GM19023 (cell line): Measurements from ENCODE around the gene ROR2.
A peak's percentile ranks its signal among the peaks of the same experiment; 100 is the strongest.

Experiments
- ATAC-seq: cut with Tn5 transposase; IDR thresholded peaks from one replicate; pipeline ENCODE4 v1.9.1; 2021; ENCODE audit warnings: mild to moderate bottlenecking, moderate library complexity; ENCODE audit not compliant: unreplicated experiment

The ROR2 gene

GRCh38 chr9:91726406-91727100 is 223.5 kb downstream of the ROR2 start:
- ATAC-seq: no peak

GRCh38 chr9:91725651-91726050 is 224.4 kb downstream of the ROR2 start:
- ATAC-seq: no peak

- ATAC-seq: no peak
Observed at GRCh38 chr9:91724609-91725505, 225.2 kb downstream of the ROR2 start.

- ATAC-seq: no peak
Observed at GRCh38 chr9:91724068-91724440, 226.0 kb downstream of the ROR2 start.

- no peak for ATAC-seq
Observed at GRCh38 chr9:91723420-91724067, 226.5 kb downstream of the ROR2 start.

- ATAC-seq: peak; percentile 47
Observed at GRCh38 chr9:91720751-91721705, 229.0 kb downstream of the ROR2 start.

- no peak for ATAC-seq
Observed at GRCh38 chr9:91720313-91720712, 229.7 kb downstream of the ROR2 start.

GRCh38 chr9:91718071-91718470 is 232.0 kb downstream of the ROR2 start:
- ATAC-seq: no peak

- no peak for ATAC-seq
Observed at GRCh38 chr9:91716815-91717214, 233.2 kb downstream of the ROR2 start.

GRCh38 chr9:91716239-91716638 is 233.8 kb downstream of the ROR2 start:
- no peak for ATAC-seq

GRCh38 chr9:91714874-91715615 is 235.0 kb downstream of the ROR2 start:
- ATAC-seq: no peak

- ATAC-seq: no peak
Observed at GRCh38 chr9:91714020-91714806, 235.8 kb downstream of the ROR2 start.

GRCh38 chr9:91712811-91713210 is 237.2 kb downstream of the ROR2 start:
- ATAC-seq: no peak

GRCh38 chr9:91711755-91712601 is 238.1 kb downstream of the ROR2 start:
- peak; percentile 94 for ATAC-seq

- no peak for ATAC-seq
Observed at GRCh38 chr9:91710158-91710557, 239.9 kb downstream of the ROR2 start.

- no peak for ATAC-seq
Observed at GRCh38 chr9:91705386-91705785, 244.6 kb downstream of the ROR2 start.

GRCh38 chr9:91700475-91700874 is 249.6 kb downstream of the ROR2 start:
- no peak for ATAC-seq

- ATAC-seq: no peak
Observed at GRCh38 chr9:91698266-91698665, 251.8 kb downstream of the ROR2 start.
